Ishikawa (cell line): ENCODE results near the gene NAA20.

ENCODE experiments used
- CEBPB ChIP-seq: IDR thresholded peaks from 2 replicates; pipeline ENCODE4 v1.6.1; 2012
- CREB1 ChIP-seq: IDR thresholded peaks from 2 replicates; pipeline ENCODE4 v1.6.1; 2012; ENCODE audit warnings: low read depth
- EGR1 ChIP-seq: IDR thresholded peaks from 2 replicates; pipeline ENCODE4 v1.6.1; 2012
- EP300 ChIP-seq: IDR thresholded peaks from 2 replicates; pipeline ENCODE4 v1.6.1; 2012; ENCODE audit warnings: borderline replicate concordance
- MAX ChIP-seq: IDR thresholded peaks from 2 replicates; pipeline ENCODE4 v1.6.1; 2012
- NFIC ChIP-seq: IDR thresholded peaks from 2 replicates; pipeline ENCODE4 v1.6.1; 2012
- TAF1 ChIP-seq: IDR thresholded peaks from 2 replicates; pipeline ENCODE4 v1.6.1; 2012; ENCODE audit warnings: low read depth, mild to moderate bottlenecking
- TCF12 ChIP-seq: IDR thresholded peaks from 2 replicates; pipeline ENCODE4 v1.6.1; 2012; ENCODE audit warnings: low read depth
- TEAD4 ChIP-seq: IDR thresholded peaks from 2 replicates; pipeline ENCODE4 v1.6.1; 2012
- YY1 ChIP-seq: IDR thresholded peaks from 2 replicates; pipeline ENCODE4 v1.6.1; 2012; ENCODE audit warnings: low read depth
- ZBTB7A ChIP-seq: IDR thresholded peaks from 2 replicates; pipeline ENCODE4 v1.6.1; 2012; ENCODE audit warnings: low read depth

- TF ChIP-seq EP300 (no peak), MAX (no peak), TEAD4 (no peak), ZBTB7A (no peak), EGR1 (no peak), NFIC (no peak), CEBPB (no peak), CREB1 (no peak), TAF1 (no peak), YY1 (no peak), TCF12 (no peak)
Measured at GRCh38 chr20:20073801-20074371, 56.7 kb downstream of the NAA20 start.
